Subcutaneous adipose tissue (tissue), 4 donors: ENCODE data around the gene RSRC1. TPM values are rescaled to one million over a fixed set of nuclear protein-coding genes. Genes with fewer than 3 reads are reported as not detected.

Experiments used
- total RNA-seq, 4 donors: library from RNA; depleted of rRNA; stranded (reverse); fragments of >200 nt; gene quantifications; one replicate each; pipeline ENCODE4 v1.1.0, GENCODE V29; 2016
- TF ChIP-seq, protein P1 (sequence below): fragments of 450-650 bp; IDR thresholded peaks from one replicate; pipeline ENCODE4 v1.5.1; 2016; ENCODE audit warnings: low read depth, mild to moderate bottlenecking, control low read depth, antibody characterized with exemption, moderate library complexity

Gene RSRC1
- total RNA-seq, 4 donors from 2014 or later: 64.3 to 75.0 (median 68.4) TPM

DNA sequence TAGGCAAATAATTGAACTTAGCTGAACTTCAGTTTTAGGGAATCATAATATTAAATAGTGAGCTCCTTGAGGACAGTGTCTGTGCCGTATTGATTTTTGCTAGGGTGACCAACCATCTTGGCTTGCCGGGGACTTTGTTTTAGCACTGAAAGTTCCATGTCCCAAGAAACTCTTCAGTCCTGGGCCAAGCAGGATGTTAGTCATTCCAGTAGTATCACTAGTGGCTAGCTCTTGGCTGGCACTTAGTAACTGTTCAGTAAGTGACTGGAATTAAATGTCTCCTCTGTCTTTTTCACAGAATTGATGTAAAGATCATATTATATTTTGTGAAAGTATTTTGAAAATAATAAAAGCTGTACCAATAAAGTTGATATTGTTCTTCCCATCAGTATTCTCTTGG is 42.3 kb downstream of the RSRC1 start:
- TF ChIP-seq, protein P1, sequence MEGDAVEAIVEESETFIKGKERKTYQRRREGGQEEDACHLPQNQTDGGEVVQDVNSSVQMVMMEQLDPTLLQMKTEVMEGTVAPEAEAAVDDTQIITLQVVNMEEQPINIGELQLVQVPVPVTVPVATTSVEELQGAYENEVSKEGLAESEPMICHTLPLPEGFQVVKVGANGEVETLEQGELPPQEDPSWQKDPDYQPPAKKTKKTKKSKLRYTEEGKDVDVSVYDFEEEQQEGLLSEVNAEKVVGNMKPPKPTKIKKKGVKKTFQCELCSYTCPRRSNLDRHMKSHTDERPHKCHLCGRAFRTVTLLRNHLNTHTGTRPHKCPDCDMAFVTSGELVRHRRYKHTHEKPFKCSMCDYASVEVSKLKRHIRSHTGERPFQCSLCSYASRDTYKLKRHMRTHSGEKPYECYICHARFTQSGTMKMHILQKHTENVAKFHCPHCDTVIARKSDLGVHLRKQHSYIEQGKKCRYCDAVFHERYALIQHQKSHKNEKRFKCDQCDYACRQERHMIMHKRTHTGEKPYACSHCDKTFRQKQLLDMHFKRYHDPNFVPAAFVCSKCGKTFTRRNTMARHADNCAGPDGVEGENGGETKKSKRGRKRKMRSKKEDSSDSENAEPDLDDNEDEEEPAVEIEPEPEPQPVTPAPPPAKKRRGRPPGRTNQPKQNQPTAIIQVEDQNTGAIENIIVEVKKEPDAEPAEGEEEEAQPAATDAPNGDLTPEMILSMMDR: no peak

- TF ChIP-seq, protein P1: no peak
Observed at GRCh38 chr3:158158969-158159368, 49.1 kb downstream of the RSRC1 start.

DNA sequence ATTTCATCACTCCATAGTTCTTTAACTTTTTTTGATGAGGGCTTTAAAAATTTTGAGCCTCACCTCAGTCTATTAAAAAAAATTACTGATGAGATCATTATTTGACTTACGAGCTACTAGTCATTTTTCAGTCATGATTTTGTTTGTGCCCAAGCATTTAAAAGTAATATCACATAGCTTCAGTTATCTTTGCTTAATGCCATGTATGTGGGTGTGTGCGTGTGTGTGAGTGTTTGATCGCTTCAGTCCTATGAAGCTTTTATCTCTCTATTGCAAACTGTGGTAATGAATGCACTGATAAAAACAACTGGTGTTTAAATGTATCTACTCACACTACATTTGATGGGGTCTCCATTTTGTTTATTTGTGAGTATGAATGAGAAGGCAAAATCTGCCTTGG is 49.8 kb downstream of the RSRC1 start:
- TF ChIP-seq, protein P1: no peak

- TF ChIP-seq, protein P1: no peak
Observed at GRCh38 chr3:158160958-158161357, 51.1 kb downstream of the RSRC1 start.

GRCh38 chr3:158165141-158165655 is 55.3 kb downstream of the RSRC1 start:
- TF ChIP-seq, protein P1: no peak

GRCh38 chr3:158165730-158166129 is 55.8 kb downstream of the RSRC1 start:
- TF ChIP-seq, protein P1: no peak

- TF ChIP-seq, protein P1: no peak
Observed at GRCh38 chr3:158166223-158166622, 56.3 kb downstream of the RSRC1 start.
